Stimulated activated CD4-positive, alpha-beta T cell treated with anti-CD3 and anti-CD28 coated beads, Interleukin-15, amount 100 ng/mL, for 1 hour (primary cell): Measurements from ENCODE around the gene PLEK2.
A peak's percentile ranks its signal among the peaks of the same experiment; 100 is the strongest.
"Not testable (repeated sequence)": the region's sequence is repeated elsewhere in the genome, so short reads cannot be mapped to it uniquely, and the experiment has no call there.

Experiments used
- DNase-seq, 2 donors: peaks; one replicate each; pipeline ENCODE4 v3.0.0-alpha.2; 2020; ENCODE audit warnings: low read depth in 1 of 2, low spot score in 1 of 2

PLEK2 gene, protein sequence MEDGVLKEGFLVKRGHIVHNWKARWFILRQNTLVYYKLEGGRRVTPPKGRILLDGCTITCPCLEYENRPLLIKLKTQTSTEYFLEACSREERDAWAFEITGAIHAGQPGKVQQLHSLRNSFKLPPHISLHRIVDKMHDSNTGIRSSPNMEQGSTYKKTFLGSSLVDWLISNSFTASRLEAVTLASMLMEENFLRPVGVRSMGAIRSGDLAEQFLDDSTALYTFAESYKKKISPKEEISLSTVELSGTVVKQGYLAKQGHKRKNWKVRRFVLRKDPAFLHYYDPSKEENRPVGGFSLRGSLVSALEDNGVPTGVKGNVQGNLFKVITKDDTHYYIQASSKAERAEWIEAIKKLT

DNA sequence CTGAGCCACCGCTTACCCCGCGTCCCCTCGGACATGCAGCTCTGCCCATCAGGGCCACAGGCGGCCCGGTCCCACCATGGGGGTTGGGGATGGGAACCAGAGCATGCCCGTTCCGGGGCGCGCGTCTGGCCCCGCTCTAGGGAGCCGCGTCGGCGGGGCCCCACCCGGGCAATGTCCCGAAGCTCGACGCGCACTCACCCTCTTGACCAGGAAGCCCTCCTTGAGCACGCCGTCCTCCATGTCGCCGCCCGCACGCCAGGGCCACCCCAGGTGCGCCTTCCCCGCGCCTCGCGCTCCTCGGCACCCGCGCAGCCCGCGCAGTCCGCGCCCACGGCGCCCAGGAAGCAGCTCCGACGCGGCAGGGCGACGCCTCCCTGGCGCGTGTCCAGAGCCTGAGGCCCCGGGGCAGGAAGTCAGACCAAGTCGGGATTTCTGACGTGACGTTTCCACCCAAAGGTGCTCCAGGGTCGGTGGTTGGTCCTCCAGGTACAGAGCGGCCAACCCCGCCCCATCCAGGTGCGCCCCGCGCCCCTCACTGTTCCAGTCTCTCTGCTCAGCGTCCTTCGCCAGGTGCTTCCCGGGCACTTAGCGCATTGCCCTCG is at the start of gene PLEK2:
TSS of gene PLEK2 (minus strand) at position 346 of the 602 bp plus-strand sequence. CDS start at position 240, 106 bp downstream.
- DNase-seq = peak; percentile 30 to 31

DNA sequence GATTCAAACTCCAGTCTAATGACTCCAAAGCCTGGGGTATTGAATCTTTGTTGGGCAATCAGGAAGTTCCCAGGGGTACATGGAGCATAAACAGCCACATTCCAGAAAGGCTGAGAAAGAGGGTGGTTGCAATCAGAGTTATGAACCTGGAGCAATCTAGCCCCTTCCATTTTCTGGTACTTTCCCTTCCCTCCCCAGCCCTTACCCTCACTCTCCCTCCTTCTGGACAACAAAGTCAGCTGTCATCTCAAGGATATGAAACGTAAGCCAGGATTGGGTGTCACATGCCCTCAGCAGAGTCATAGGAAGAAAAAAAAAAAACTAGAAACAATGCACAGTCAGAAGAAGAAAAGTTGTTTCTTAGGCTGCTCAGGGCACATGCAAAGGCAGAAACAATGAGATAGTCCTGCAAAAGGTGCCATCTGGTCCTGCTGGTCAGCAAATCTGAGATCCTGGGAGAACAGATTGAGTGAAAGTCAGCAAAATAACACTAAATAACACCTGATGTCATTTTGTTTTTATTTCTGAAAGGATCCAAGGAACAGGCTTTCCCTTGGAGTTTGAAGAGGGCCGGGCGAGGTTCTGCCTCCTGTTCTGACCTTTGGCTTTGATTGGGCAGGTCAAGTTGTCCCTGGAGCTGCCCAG is 49.5 kb upstream of the PLEK2 start:
- no peak for DNase-seq

DNA sequence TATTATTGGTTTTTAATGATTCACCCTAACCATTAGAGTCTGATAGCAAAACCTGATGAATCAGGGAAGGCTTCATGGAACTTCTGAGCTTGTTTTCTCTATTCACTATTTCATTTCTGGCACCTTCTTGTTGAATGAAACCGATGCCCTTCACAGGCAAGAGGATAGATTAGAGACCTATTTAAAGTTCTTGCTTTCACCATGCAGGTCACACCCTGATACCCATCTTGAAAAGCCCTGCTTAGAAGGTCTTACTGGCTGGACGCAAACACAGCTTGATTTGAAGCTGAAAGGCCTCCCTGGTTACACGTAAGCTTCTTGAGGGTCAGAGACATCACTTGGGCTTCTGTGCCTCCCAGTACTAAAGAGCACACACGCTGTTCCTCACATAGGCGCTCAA is 47.4 kb upstream of the PLEK2 start:
- DNase-seq = no peak

DNA sequence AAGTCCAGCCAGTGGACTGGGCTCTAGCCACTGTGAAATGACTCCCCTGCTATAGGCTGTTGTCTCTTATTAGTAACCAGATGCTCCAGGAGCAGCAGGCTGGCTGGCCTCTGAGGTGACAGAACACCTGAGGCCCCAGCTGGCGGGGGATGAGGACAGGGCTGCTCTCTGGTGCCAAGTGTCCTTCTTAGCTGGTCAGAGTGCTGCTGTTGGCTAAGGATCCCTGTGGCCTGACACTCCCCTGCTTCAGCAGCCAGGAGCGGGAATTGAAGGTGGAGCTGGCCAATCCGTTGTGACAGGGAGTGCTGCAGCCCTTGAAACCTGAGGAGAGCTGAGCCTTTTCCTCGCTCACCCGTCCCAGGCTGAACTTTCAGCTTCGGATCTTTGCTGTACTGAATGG is 45.8 kb upstream of the PLEK2 start:
- no peak for DNase-seq

DNA sequence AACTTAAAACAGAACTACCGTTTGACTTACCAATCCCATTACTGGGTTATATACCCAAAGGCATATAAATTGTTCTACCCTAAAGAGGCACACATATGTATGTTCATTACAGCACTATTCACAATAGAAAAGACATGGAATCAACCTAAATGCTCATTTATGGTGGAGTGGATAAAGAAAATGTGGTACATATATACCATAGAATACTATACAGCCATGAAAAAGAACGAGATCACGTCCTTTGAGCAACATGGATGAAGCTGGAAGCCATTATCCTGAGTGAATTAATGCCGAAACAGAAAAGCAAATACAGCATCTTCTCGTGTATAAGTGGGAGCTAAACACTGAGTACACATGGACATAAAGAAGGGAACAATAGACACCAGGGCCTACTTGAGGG is 44.8 kb upstream of the PLEK2 start:
- no peak for DNase-seq

DNA sequence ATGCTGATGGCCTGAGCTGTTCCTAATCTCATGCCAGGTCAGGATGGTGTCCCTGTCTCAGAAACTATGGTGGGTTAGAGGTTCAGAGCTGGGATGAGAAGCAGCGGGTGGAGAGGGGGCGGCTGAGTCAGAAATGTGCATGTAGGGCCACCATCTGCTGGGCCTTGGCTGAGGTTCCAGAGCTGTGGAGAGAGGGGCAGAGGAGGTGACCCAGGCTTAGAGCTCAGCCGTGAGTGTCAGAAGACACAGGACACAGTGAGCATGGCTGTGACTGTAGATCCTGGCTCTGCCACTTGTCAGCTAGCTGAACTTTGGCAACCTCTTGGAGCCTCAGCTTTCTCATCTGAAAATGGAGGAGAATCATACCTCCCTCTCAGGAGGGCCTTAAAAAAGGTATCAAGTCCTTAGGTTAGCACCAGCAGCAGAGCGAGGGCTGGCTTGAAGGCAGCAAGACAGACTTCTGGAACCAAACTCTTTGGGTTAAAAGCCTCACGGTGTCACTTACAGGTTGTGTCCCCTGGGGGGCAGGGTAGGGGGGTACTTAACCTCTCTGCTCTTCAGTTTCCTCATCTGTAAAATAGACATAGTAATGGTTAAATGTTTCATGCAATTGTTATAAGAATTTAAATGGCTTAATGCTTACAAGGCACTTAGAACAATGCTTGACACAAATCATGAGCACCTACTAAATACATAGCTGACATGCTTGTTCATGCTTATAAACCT is 41.8 kb upstream of the PLEK2 start:
- DNase-seq = no peak

DNA sequence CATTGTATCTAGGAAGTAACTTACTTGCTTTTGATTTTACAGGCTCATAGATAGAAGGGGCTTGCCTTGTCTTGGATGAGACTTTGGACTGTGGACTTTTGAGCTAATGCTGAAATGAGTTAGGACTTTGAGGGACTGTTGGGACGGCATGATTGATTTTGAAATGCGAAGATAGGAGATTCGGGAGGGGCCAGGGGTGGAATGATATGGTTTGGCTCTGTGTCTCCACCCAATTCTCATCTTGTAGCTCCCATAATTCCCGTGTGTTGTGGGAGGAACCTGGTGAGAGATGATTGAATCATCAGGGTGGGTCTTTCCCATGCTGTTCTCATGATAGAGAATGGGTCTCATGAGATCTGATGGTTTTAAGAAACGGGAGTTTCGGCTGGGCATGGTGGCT is 39.7 kb upstream of the PLEK2 start:
- DNase-seq = not testable (repeated sequence)

DNA sequence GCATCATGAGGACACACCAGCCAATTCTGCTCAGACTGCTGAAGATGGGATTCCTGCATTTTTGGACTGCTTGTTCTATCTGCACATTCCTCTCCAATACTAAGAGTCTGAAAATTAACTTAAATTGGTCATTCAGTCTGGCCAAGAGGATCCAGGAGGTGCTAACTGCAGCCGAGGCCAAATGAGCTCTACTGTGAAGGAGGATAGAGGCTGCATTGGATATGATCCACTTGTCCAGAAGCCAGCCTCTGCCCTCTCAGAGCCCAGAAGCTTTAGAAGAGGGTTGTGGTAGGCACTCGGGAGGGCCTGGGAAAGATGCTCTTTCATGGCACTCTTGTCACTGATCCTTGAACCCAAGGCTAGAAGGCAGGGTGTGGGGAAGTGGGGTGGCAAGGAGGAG is 37.1 kb upstream of the PLEK2 start:
- no peak for DNase-seq

DNA sequence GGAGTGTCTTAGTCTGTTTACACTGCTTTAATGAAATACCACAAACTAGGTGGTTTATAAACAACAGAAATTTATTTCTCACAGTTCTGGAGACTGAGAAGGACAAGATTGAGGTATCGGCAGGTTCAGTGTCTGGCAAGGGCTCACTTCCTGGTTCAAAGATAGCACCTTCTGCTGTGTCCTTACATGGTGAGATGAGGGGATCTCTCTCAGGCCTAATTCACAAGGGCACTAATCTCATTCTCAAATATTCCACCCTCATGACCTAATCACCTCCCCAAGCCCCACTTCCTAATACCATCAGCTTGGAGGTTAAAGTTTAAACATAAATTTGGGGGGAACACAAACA is 35.0 kb upstream of the PLEK2 start:
- no peak for DNase-seq

DNA sequence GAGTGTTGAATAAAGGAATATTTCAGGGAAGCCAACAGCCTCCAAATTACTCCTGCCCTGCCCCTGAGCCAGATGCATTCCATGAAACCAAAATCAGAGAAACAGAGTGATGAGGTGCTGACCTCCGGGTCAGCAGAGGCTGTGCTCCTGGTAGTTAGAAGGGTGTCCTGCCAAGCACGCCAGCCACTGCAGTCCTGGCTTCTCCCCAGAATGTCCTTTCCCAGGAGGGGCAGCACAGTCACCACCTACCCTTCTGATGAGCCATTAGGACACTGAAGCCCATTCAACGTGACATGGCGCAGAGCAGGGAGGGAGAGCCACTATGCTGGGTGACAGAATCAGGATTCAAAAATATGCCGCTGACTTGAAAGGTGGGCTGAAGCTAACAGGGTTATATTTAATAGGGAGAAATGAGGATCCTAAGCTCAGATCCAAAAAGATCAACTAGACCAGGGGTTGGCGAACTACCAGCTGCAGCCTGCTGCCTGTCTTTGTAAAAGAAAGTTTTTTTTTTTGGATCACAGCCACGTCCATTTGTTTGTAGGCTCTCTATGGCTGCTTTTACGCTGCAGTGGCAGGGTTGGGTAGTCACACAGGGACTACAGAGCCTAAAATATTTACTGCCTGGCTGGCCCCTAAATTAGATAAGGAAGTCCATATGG is 34.5 kb upstream of the PLEK2 start:
- no peak for DNase-seq

DNA sequence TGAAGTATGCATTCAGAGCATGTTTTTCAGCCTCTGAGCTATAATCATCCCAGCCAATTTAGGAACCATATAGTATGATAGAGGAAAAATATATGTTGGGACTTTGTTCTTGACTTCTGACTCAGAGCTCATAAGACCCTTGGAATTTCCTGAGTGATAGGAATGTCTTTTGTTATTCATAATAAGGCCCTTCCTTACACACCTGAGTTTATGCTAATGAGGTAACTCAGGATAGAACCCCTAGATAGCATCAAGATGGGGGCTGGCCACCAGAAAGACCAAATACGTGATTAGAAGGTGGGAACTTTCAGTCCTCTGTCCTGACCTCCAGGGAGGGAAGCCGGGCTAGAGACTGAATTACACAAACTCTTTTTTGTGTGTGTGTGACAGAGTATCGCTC is 32.4 kb upstream of the PLEK2 start:
- no peak for DNase-seq

DNA sequence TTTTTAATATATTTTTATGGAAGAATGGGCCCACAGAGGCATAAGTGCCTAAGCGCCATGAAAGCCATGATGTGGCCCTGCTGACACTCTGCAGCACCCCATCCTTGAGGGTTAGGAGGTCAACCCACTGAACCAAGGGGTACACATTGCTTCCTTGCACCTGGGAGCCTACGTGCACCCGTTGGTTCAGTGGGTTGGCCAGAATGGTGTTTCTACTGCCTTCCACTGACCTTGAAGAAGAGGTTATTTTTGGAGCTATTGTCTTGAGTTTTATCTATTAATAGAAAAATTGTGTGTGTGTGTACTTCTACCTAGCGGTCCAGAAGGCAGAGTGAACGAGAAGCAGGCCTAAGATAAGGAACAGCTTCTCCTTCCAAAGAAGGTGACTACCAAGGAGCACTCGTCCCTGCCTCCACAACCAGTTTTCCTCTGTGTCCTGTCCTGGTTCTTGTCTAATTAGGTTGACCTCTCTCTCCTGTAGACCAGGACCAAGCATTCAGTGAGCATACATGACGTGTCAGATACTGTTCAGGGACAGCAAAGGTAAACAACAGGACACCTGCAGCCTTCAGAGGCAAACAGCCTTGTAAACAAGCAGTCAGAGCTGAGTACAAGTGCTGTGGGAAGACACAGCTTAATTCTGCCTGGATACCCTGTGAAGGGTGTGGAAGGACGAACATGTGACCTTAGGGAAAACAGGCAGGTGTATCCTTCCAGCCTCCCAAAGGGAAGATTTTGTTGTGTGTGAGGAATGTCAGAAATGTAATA is 30.4 kb upstream of the PLEK2 start:
- no peak for DNase-seq

DNA sequence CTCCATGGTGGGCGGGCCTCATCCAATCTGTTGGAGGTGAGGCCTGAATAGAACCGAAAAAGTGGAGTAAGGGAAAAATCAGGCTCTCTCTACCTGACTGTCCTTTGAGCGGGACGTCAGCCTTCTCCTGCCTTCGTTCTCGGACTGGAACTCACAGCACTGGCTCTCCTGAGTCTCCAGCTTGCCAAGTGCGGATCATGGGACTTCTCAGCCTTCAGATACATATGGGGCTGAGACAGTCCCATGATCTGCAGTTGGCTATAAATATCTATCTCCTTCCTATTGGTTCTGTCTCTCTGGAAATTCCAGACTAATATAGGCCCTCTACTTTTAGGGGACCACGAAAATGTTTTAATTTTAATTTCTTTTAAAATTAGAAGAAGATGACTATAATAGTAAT is 29.7 kb upstream of the PLEK2 start:
- no peak for DNase-seq

DNA sequence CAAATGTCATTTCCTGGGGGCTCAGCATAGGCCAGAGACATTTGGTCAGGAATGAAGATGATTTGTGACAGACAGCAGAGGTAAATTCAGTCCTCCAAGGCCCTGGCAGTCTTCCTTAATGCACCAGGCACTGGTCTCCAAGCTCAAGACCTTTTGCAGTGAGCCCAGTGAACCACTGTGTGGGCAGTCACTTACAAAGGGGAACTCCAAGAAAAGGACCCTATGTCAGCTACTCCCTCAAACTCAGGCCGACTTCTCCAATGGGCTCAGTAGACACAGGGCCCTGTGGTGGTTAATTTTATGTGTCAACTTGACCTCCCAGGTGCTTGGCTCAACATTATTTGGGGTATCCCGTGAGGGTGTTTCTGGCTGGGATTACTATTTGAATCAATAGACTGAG is 29.3 kb upstream of the PLEK2 start:
- no peak for DNase-seq

DNA sequence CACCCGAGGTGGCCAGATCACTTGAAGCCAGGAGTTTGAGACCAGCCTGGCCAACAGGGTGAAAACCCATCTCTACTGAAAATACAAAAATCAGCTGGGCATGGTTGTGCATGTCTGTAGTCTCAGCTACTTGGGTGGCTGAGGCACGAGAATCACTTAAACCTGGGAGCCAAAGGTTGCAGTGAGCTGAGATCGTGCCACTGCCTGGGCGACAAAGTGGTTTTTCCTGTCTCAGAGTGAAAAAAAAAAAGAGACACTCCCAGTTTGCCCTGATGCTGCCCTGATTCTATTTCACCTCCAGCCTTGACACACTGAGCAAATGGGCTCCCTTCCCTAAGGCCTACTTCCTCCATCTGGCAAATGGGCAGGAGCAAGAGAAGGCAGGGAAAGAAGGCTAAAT is 28.5 kb upstream of the PLEK2 start:
- DNase-seq = no peak

DNA sequence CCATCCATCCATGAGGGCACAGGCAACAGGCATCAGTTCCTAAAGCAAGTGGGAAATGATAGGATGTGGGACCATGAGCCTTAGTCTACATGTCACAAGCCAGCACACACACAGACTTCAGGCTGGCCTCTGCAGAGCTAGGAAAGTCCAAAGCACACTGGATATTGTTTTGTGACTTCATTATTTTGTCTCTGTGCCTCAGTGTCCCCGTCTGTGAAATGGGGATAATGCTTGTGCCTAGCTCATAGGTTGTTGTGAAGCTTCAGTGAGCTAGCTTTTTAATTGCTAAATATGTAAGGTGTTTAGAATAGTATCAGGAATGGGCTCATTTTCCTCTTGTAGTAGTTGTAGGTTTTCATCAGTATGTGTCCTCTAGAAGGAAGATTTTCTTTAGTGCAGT is 27.0 kb upstream of the PLEK2 start:
- DNase-seq = no peak

DNA sequence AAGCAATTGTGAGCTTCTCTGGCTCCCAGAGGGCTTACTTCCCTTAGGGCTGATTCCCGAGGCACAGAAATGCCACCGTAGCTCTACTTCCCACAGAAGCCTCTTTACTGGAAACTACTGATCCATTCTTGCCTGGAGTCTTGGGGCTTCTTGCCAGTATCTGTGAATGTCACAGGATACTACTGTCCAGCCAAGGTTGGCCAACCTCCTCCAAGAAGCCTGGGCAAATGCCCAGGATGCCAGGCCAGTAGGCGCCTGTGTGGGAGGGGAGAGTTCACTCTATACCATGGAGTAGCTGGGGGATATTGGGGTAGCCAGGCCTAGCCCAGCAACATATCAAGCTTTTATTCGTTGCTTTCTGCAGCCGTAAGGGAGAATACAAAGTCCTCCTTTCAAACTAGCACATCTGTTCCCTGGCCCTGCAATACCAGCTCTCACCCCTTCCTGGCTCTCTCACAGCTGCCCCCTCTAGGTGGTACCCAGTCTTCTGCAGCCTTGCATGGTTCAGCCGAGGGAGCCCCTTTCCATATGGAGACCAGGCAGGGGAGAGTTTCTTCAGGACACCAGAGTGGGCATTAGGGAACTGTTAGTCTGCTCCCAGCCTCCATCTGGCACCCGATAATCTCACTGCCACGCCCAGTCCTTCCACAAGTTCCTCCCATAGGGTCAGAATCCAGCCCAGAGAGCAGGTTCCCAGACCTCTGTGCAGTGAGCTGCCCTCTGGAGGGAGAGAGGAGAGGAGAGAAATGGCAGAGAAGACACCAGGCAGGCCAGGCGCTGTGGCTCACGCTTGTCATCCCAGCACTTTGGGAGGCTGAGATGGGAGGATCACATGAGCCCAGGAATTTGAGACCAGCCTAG is 24.3 kb upstream of the PLEK2 start:
- DNase-seq = no peak

DNA sequence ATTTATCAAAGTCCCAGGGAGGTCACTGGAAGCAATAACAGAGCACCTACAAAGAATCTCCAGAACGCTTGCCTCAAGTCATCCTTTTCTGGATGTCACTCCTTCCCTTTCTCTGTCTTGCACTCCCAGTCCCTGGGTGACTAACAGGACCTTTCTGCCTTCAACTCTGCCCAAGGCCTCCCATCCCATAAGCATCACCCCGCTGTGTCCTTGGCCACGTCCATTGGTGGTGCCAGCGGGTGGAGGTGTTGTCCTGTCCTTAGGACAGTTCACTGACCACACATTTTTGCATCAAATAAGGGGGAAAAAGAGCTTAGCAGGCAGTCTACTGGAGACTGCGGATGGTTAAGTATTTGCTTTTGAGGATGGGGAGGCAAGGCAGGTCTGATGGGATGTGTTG is 23.6 kb upstream of the PLEK2 start:
- no peak for DNase-seq

DNA sequence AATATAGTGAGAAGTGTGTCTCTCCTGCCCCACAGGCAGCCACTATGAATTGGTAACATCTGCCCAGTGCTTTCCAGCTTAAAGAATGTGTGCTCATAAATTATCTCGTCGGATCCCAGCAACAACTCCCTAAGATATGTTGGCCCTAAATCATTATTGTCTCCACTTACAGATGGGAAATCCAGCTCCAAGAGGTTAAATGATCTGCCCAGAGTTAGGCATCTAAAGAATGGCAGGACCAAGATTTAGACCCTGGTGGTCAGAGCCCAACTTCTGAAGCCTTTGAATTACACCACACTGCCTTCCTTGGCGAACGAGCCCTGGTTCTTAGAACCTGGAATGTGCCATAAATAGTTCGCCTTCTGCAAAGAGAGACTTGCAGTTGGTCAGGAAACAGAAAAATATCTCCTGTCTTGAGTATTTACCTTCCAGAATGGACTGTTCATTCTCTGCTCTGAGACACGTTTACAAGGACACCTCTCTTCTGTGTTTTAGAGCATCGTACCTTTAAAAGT is 20.1 kb upstream of the PLEK2 start:
- DNase-seq = no peak
